HG03520 (cell line): ENCODE data around the gene CACYBP.
A peak's percentile ranks its signal among the peaks of the same experiment; 100 is the strongest.

Source experiments
- ATAC-seq: cut with Tn5 transposase; IDR thresholded peaks from one replicate; pipeline ENCODE4 v1.9.1; 2021; ENCODE audit warnings: mild to moderate bottlenecking, moderate library complexity; ENCODE audit not compliant: unreplicated experiment

The CACYBP gene

DNA sequence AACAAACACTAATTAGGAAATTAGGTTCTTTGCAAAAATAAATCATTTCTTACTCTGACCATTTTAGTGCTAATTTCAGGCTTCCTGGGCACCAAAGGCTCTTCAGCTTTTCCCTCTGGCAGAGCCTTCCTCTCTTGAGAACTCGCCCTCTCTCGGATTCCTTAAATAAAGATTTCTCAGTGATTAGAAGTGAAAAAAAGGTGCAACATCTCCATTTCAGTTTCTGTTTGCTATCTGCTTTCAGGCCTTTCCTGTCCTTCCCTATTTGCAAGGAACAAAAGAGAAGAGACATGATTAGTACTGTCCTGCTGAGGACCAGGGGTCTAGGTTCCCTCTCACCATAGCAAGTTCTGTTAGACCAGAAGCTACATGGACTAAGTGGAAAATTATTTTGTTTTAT, 27.8 kb upstream of the CACYBP start:
- ATAC-seq, result no peak

DNA sequence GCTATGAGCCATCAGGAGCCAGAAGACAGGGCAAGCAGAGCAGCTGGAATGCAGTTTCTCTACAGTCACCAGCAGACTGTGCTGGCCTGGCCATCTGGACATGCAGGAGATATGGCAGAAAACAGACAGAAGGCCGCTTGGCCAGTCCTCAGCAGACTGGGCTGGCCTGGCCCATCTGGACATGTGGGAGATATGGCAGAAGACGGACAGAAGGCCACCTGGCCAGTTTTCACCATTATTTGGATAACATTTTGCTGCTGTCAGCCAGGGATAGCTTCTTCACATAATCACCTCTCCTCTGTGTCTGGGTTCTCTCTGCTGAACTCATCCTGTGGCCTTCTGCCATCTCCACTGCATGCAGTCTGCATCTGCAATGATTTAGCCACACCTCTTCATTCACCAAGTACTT, 25.0 kb upstream of the CACYBP start:
- no peak for ATAC-seq

DNA sequence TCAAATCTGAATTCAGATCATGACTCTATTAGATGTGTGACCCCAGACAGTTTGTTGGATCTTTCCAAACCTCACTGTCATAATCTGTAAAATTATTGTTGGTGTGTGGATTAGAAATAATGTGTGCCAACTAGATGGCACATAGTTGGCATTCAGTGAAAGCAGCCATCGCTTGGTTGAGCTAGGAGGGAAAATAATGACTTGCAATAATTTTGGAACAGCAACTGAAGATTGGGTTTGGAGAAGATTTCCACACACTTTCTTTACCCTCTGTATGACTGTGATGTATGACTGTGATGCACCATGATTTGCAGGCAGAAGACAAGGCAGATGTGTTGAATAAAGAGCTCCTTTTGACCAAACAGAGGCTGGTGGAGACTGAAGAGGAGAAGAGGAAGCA, 24.0 kb upstream of the CACYBP start:
- ATAC-seq, result no peak

DNA sequence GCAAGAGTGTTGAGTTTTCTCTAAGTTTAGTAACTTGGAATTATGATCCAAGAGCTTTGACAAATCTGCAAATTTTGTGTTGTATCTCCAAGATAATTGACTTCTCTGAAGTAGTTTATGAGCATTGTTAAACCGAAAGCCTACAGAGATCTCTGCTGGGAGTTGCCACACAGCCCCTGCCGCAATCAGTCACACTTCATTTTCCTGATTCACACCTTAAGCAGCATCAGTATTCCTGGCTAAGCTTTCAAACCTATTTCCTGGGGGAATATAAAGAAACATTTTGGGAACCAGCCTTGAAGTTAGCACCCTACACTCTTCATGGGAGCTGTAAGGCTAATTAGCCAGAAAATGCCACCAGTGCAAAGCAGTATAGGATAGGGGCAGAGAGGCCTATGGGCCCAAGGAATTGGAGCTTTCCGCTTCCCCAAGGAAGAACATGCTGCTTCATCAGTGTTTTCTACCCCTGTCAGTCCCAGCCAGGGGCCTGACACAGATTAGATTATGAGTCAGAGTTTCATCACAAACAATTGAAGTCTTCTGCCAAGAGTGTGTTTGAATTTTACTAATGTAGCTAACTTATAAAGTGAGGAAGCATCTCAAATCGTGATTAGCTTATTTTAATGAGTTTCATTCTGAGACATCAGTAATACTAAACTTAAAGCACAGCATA, 23.2 kb upstream of the CACYBP start:
- no peak for ATAC-seq

DNA sequence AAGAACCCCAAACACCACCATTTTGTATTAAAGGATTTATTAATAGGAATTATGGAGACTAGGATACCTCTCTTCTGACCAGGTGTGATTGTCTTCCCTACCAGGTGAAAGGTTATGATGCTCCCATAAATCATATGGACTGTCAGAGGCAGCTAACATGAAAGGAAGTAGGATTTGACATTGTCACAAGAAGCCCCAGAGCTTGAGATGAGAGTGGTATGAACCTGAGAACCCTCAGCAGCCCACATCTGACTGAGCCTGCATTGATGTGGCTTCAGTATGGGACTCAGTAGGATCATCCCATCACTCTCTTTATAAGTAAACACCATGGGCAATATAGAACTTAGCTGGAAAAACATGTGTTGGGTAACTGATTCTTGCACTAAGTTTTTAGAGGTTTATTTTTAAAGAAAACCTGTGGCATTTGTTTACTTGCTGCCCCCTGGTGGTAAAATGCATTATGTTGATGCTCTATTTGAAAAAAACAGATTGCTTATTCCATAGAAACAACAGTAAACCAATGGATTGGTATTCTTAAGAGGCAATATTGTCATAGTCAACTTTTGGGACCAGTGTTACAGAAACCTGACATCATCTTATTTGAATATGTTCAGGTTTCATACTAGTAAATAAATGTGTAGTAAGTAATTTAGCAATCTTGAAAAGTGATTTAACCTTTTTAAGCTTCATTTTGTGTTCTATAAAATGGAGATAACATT, 16.6 kb upstream of the CACYBP start:
- ATAC-seq, result no peak

DNA sequence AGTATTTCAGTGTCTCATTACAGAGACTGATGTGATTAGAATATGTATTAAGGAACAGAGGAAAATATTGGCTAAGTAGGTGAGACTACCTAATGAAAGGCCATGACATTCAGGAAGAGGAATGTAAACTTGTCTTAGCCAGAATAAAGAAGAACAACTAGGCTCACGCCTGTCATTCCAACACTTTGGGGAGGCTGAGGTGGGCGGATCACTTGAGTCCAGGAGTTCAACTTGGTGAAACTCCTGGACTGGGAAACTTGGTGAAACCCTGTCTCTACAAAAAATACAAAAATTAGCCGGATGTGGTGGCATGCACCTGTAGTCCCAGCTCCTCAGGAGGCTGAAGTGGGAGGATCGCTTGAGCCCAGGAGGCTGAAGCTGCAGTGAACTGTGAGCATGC, 14.8 kb upstream of the CACYBP start:
- ATAC-seq, result no peak

DNA sequence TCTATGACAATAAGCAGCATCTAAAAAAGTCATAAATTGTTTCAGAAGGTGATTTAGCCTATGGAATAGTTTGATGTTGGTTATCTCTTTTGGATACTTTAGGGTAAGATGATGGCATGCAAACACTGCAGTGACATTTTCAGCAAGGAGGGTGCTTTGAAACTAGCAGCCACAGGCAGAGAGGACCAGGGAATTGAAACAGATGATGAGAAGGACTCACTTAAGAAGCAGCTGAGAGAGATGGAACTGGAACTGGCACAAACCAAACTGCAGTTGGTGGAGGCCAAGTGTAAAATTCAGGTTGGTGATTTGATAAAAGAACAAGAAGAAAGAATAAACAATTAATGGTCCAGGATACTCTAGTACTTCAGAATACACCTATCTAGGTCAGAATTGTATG, 11.2 kb upstream of the CACYBP start:
- ATAC-seq, result no peak

DNA sequence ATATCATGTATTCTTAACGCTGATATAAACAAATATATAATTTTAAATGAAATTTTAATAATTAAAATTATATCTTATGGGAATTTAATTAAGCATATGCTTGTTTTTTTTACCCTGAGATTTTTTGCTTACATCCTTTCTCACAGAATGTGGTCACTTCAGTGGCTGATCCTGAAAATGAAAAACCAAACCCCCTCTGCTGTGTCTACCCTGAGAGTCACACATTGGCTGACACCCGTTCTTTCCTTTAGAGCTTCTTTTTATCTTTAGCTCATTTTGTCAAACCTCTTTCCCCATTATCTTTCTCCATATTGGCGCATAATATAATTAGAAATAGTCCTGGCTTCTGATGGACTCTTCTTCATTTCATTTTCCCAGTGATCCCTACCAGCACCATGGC, 10.8 kb upstream of the CACYBP start:
- ATAC-seq, result no peak

DNA sequence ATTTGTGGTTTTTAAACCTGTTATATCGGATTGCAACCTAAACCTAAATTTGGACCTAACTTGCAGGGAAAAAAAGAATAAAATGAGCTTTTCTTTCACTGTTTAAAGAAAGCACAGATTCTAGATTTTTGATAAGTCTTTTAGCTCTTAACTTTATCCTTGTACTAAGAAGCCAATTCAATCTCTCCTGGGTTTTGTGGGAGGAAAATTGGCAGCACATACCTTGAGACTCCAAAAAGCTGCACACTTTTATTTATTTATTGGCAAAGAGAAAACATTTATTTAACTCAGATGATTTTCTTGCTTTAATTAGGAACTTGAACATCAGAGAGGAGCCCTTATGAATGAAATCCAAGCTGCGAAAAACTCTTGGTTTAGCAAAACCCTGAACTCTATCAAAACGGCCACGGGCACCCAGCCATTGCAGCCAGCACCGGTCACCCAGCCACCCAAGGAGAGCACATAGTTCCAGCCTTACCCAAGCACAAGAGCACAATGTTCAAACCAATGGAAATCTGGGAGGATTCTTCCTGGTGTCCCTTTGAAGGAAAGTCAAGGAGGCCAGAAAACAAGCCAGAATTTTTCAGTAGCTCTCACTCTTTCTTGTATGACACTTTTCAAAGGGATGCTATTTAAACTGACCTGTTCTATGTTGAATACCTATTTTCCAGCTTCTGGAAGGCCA, 10.1 kb upstream of the CACYBP start:
- no peak for ATAC-seq

DNA sequence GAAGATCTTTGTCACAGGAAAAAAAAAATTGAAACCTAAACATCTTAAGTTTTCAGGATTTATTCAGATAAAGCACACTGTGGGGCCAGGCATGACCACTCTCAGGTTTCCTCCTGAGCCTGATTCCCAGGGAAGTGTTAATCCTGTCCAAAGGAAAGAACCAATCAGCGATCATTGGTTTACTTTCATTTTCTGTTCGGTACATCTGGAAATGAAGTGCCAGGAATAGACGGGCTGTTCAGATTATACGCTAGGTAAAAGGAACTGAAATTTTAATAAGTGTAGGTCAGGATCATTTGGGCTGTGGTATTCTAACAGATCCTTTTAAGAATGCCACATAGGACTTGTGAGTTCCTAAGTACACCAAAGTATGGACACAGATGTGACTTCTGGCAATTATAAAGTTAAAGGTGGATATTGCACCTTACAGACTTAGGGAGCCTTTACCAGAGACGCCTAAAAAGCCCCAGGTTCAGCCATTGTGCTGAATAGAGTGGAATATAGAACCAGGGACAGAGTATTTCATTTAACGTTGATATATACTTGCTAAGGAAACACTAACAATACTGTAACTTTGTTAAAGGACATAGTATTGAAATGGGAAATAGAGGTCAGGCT, 9.3 kb upstream of the CACYBP start:
- ATAC-seq, result no peak

DNA sequence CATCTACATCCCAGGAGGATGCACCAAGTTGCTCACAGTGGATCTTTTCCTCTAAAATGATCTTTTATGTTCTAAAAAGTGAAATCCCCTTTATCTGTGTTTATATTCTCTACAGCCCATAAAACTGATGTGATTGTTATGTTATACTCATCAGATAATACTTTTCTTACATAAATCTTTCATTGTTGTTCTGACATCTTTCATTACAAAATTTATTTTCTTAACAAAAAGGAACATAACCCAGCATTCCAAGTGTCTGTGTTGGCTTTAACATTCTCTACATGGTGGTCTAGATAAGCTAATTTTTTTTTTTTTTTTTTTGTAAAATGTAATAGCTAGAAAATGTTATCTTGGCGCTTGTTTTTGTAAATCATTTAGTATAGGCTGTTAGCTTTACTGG, 8.3 kb upstream of the CACYBP start:
- ATAC-seq, result no peak

DNA sequence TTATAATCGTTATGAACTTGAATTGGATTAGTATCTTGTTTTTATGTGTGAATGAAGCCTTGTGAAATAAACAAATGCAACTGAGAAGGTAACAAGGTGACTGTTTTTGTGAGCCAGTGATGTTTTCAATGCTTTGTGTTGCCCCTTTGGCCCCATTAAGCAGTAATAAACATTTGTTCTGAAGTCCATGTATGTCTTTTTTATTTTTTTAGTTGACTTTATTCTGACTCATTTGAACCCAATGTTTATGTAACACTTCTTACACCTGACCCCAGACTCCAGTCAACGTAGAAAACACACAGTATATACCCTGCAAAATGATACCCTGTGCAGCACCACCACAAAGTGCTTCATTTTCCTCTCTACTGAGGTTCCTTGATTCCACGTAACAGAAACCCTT, 4.6 kb upstream of the CACYBP start:
- ATAC-seq, result no peak

DNA sequence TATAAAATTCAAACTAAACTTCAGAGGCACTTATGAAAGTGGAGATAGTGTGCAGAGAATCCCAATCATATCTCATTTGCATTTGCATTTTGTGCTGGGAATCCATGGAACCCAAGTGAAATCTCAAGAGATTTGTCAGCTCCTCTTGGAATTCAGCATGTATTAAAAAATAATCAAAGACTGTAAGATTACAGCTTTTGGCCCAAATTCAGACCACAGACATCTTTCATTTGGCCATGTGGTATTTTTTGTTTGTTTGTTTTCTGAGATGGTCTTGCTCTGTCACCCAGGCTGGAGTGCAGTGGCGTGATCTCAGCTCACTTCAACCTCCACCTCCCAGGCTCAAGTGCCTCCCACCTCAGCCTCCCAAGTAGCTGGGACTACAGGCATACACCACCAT, 3.8 kb upstream of the CACYBP start:
- ATAC-seq, result no peak

DNA sequence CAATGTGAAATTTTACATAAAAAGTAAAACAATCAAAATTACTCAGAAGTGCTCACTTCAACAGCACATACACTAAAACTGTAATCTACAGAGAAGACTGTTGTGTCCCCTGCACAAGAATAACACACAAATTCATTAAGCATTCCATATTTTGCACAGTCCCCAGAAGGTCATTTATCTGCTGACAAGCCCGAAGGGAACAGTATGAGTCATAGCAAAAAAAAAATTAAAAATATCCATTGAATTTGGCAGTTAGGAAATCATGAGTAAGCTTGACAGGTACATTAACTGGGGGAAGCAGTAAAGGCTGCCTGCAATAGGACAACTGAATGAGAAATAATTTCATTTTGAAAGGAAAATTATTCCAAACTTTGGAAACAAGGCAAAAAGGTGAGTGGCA, 3.3 kb upstream of the CACYBP start:
- no peak for ATAC-seq

DNA sequence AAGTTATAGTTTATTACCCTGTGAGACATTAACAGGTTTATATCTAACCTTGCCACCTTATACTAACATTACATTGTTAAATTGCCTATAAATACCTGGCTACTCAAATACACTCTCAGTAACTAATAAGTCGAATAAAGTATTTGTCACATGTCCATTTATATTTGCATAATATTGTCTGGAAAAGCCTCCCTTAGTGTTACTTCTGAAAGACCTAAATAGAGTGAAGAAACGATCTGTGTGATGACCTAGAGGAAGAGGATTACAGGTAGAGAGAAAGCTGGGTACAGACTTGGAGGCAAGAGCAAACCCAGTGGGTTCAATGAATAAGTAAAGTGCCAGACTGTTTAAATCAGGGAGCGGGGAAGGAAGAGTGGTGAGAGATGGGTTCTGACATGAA, 2.7 kb upstream of the CACYBP start:
- no peak for ATAC-seq

DNA sequence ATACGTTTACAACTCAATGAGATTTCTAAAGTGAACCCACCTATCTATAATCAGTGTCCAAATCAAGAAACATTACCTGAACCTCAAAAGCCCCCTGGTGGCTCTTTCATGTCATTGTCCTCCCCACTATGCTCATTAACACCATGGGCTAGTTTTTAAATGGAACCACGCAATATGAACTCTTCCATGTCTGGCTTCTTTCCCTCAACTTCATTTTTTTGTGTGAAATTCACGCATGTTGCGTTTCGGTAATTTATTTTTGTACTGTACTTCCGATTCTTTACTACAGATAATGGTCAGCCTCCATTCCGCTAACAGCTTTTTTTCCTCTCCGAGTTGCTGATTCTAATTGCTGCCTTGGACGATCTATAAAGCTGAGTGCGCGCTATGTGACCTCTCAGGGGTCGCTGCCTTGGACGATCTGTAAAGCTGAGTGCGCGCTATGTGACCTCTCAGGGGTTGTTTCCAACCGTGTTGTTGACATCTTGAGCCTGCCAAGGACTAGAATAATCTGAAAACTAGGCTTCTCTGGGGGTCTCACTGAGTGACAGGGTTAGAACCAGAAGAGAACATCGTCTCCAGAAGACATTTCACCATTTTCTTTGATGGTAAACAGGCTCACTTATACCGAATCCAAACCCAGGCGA, 1.1 kb upstream of the CACYBP start:
- no peak for ATAC-seq

DNA sequence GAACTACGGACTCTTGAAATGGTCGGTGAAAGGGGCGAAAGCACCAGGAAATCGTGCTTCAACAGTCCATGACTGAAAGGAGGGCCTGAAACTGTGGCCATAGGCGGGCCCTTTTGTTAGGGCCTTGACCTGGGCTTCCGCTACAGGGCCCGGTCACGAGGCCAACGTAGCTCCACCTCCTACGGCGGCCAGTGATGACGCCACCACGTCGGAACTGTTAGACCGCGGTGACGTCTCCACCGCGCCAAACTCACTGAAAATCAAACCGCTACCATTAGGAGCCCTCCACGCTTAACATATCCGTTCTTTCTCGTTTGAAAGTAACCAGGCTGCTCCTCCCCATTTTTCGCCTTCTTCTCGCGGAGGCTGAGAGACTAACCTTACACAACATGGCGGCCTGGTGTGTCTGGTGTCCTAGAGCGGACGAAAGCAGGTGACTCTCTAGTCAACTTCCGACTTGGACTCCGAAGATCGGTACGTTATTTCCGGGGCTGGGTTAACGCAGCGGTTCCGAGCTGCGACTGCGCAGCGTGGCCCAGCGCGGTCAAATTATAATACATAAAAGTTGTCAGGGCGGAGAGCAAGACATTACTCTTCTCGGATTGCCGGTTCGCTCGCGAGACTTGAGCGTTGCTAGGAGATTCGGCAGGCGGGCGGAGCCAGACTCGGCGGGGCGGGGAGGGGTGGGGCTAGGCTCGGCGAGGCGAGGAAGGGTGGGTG, 371 bp upstream of the CACYBP start:
- ATAC-seq, result peak; percentile 76

DNA sequence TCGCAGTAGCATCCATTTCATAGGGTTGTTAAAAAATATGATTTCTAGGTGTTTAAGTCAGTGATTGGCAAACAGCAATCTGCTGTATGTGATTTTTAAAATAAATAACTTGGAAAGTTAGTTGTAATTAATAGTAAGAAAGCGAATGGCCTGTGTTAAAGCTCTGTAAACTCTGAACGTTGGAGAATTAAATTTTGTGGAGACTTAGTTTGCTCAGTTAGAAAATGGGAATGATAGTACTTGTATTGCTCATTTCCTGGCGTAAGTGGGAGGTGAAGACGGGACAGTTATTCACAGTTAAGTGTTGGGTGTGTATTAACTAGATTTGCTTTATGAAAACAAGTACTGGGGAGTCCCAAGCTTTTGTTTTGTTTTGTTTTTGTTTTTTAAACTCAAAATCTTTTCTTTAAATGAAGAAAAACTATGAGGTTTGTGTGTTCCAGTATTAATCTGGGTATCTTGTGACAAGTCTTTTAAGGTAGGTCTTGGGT, 995 bp downstream of the CACYBP start:
- no peak for ATAC-seq

DNA sequence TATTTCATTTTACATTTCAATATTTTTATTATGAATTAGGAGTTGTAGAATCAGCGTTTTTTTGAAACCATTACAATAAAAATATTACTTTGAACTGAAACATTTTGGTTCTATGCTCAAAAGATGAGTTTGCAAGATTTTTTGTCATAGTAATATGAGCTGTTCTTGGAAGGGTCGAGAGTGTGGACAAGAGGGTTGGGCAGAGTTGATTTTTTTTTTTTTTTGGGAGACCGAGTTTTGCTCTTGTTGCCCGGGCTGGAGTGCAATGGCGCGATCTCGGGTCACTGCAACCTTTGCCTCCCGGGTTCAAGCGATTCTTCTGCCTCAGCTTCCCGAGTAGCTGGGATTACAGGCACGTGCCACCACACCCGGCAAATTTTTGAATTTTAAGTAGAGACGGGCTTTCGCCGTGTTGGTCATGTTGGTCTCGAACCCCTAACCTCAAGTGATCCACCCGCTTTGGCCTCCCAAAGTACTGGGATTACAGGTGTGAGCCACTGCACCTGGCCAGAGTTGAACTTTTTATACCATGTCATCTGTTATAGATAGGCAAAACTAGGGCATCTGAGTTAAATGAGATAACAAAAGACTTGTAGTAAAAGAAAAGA, 3.3 kb downstream of the CACYBP start:
- no peak for ATAC-seq

DNA sequence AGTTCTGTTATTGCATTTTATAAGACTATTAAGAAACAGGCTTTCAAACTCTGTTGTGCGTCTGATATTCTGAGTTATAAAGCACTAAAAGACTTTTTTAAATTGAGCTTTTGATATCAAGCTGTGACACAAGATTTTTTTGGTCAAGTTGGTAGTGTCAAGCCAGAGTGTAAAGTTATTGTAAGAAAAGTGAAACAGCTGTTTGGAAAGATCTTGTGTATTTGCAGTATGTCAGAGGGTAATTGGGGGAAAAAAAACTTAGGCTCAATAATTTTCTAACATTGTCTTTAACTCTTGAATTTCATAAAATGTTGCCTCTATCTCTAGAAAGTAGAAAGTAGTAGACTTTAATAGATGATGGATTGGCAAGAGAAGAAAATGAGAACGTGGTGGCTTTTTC, 3.8 kb downstream of the CACYBP start:
- ATAC-seq, result no peak
